ENCODE data around the gene CHCHD10. TPM values are rescaled to one million over a fixed set of nuclear protein-coding genes. Genes with fewer than 3 reads are reported as not detected.

CHCHD10 gene
- total RNA-seq, 6 experiments from 2014 or later = 89.3 to 117 (median 106) TPM

DNA sequence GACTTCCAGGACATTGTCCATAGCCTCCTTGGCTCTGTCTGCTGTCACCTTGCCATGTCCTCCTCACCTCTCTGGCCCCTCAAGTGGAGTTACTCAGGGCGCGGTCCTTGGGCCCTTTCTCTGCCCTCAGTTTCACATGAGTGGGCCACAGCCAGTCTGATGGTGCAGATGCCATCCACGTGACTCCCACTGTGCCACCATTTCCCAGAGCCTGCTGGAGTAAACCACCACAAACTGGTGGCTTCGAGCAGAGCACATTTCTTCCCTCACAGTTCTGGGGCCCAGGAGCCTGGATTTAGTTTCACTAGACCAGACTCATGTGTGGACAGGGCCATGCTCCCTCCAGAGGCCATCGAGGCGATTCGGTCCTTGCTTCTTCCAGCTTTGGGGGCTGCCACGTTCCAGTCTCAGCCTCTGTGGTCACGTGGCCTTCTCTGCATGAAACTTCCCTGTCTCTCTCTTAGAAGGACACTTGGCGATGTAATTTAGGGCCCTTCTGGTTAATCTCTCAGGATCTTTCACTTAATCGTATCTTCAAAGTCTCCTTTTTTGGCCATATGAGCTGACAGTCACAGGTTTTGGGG lies 33.6 kb upstream of the CHCHD10 start:
- Mint-ChIP-seq H3K9me3 (no peaks in the 10 kb centered on the region), H3K4me3 (no peak overlapping the region), H3K4me1 (ENCODE audit: low read depth) (no peaks in the 10 kb centered on the region), H3K27me3 (ENCODE audit: insufficient read depth) (peaks cover 1% of the 10 kb centered on the region), H3K36me3 (ENCODE audit: low read depth) (peaks cover 43% of the 10 kb centered on the region), H3K27ac (peak overlapping the region; percentile 14; the same call in 1 of the 2 replicates)
- no peak for DNase-seq
- TF ChIP-seq, protein P1, sequence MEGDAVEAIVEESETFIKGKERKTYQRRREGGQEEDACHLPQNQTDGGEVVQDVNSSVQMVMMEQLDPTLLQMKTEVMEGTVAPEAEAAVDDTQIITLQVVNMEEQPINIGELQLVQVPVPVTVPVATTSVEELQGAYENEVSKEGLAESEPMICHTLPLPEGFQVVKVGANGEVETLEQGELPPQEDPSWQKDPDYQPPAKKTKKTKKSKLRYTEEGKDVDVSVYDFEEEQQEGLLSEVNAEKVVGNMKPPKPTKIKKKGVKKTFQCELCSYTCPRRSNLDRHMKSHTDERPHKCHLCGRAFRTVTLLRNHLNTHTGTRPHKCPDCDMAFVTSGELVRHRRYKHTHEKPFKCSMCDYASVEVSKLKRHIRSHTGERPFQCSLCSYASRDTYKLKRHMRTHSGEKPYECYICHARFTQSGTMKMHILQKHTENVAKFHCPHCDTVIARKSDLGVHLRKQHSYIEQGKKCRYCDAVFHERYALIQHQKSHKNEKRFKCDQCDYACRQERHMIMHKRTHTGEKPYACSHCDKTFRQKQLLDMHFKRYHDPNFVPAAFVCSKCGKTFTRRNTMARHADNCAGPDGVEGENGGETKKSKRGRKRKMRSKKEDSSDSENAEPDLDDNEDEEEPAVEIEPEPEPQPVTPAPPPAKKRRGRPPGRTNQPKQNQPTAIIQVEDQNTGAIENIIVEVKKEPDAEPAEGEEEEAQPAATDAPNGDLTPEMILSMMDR (IDR thresholded peaks at IDR 0.05) = no peak

DNA sequence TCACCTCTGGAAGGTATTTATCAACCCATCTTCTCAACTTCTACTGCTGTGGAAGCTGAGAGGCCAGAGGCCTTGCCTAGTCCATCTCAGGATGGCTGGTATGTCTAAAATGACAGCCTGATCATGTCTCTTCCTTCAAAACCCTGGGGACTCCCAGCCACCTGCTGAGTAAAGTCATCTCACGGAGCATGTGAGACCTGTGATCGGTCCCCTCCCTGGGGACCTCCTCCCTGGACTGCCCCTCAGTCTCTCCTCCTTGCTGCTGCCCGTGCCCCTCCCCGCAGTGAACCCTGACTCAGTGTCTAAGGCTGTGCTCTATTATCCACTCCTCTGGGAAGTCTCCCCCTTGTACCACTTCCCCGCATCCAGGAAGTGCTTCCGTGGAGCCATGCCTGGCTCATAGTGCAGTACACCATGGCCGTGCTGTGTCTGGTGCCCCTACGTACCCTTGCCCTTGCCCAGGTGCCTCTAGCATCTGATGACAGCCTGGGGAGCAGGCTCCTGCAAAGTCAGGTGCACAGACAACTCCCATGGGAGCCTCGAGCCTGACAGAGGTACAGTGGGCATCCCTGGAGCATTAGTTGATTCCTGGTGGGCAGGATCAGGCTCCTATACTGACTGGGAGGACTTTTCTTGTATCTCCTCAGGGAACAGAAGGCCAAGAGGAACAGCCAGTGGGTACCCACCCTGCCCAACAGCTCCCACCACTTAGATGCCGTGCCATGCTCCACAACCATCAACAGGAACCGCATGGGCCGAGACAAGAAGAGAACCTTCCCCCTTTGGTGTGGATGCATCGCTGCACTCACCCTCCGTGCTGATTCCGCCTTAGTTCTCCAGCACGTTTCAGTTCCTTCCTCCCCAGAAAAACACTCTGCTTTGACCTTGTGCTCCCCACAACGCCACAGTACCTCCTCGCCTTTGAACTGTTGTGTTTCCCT lies 32.8 kb upstream of the CHCHD10 start:
- Mint-ChIP-seq H3K36me3 (ENCODE audit: low read depth) (peaks cover 40% of the 10 kb centered on the region), H3K9me3 (no peaks in the 10 kb centered on the region), H3K4me3 (no peak overlapping the region), H3K27me3 (ENCODE audit: insufficient read depth) (peaks cover 1% of the 10 kb centered on the region), H3K4me1 (ENCODE audit: low read depth) (no peaks in the 10 kb centered on the region), H3K27ac (0 out of 2 replicates have a peak overlapping the region, but pooled peaks have one; percentile 14)
- DNase-seq = no peak
- TF ChIP-seq, protein P1 (IDR thresholded peaks at IDR 0.05) = no peak

DNA sequence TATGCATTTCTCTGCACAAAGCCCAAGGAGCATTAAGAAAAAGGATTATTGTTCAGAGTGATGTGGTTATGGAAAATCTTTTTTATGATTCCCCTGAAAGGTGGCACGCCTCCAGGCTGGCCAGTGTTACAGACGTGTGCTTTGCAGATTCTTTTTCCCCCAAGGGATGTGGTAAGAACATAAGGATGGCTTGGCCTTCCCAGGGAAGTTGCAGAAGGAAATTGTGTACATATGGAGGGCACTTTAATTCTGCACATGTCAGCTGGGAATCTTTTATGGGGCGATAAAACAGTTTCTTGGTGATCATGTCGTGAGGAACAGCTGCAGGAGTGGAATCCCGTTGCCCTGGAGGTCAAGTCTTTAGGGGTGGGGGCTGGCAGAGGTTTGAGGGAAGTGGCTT lies 28.7 kb upstream of the CHCHD10 start:
- TF ChIP-seq, protein P1 (IDR thresholded peaks at IDR 0.05) = no peak

DNA sequence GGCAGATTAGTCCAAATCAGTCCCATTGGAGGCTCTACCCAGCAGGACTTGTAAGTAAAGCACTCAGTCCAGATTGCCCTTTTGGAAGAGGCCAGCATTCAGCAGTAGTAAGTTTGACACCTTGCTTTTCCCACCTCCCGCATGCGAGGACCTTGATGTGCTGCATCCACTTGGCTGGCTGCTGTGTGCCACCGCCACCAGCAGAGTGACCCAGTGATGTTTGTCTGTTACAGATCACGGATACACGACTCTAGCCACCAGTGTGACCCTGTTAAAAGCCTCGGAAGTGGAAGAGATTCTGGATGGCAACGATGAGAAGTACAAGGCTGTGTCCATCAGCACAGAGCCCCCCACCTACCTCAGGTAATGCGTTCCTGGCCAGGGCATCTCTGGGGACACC lies 25.6 kb upstream of the CHCHD10 start:
- TF ChIP-seq, protein P1 (IDR thresholded peaks at IDR 0.05) = no peak
- H3K4me3 Mint-ChIP-seq = no peak overlapping the region
- no peak for DNase-seq
- H3K27me3 Mint-ChIP-seq (ENCODE audit: insufficient read depth) = no peaks in the 10 kb centered on the region; the same call in 1 of the 2 replicates
- peak overlapping the region; percentile 54; the same call in 1 of the 2 replicates for H3K27ac Mint-ChIP-seq
- H3K4me1 Mint-ChIP-seq (ENCODE audit: low read depth) = peaks cover 41% of the 10 kb centered on the region
- no peaks in the 10 kb centered on the region for H3K9me3 Mint-ChIP-seq
- H3K36me3 Mint-ChIP-seq (ENCODE audit: low read depth) = peaks cover 27% of the 10 kb centered on the region

More for the DNA sequence above, 28.7 kb upstream of the CHCHD10 start:
- Mint-ChIP-seq H3K36me3 (ENCODE audit: low read depth) (peaks cover 39% of the 10 kb centered on the region), H3K4me1 (ENCODE audit: low read depth) (peaks cover 19% of the 10 kb centered on the region), H3K27me3 (ENCODE audit: insufficient read depth) (peaks cover 1% of the 10 kb centered on the region; the same call in 1 of the 2 replicates), H3K9me3 (no peaks in the 10 kb centered on the region), H3K27ac (no peak overlapping the region; the same call in 1 of the 2 replicates), H3K4me3 (no peak overlapping the region)
- DNase-seq = no peak

DNA sequence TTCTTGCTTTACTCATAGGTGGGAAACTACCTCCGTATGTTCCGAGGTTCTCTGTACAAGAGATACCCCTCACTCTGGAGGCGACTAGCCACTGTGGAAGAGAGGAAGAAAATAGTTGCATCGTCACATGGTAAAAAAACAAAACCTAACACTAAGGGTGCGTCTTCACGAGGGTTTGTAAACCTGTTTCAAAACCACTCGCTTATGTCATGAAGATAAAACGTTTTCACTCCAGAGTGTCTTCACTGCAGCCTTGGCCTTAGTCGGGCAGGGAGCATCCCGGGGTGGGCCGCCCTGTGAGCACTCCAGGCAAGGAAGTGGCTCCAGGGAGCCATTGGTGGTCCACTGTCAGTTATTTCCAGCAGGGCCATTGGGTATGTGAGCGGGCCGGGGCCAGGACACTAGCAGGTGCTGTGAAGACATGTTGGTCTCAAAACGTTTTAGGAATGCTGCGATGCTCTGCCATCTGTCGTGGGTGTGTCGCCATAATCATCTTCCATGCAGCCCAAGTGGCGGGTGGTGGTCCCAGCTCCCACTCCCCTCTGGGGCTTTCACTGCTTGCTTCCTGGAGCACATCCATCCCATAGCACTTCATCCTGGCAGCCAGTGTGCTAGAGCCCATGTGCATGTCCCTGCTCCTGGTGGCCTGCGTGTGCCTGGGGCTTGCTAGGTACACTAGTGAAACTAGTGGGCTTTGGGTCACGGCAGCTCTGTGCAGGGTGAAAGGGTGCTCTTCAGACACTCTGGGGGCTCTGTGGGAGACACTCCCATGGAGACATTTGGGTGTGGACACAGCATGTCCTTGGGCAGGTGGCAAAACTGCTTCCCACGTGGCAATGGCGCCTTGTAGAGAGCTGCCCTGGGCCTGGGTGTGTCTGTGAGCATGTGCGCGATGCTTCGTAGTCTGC lies 24.2 kb upstream of the CHCHD10 start:
- DNase-seq = no peak
- no peaks in the 10 kb centered on the region for H3K9me3 Mint-ChIP-seq
- peaks cover 27% of the 10 kb centered on the region for H3K36me3 Mint-ChIP-seq (ENCODE audit: low read depth)
- TF ChIP-seq, protein P1 (IDR thresholded peaks at IDR 0.05) = no peak
- peak overlapping the region; percentile 58 for H3K4me3 Mint-ChIP-seq
- no peaks in the 10 kb centered on the region; the same call in 1 of the 2 replicates for H3K27me3 Mint-ChIP-seq (ENCODE audit: insufficient read depth)
- peak overlapping the region; percentile 79 for H3K27ac Mint-ChIP-seq
- H3K4me1 Mint-ChIP-seq (ENCODE audit: low read depth) = peaks cover 49% of the 10 kb centered on the region
